GM18508 (cell line): ENCODE measurements around the gene MGST2.
"Not testable (repeated sequence)": the region's sequence is repeated elsewhere in the genome, so short reads cannot be mapped to it uniquely, and the experiment has no call there.

Source experiments
- ATAC-seq: cut with Tn5 transposase; IDR thresholded peaks from one replicate; pipeline ENCODE4 v1.9.1; 2021; ENCODE audit warnings: moderate number of reproducible peaks; ENCODE audit not compliant: insufficient read depth, unreplicated experiment

The MGST2 gene

GRCh38 chr4:139665690-139666529 is at the start of gene MGST2:
Gene MGST2 (plus strand): TSS chr4:139665819. CDS start chr4:139666020, 201 bp downstream.
- ATAC-seq = peak; percentile 52

- no peak for ATAC-seq
Observed at GRCh38 chr4:139617702-139618490, 47.7 kb upstream of the MGST2 start.

- ATAC-seq = peak; percentile 63
Observed at GRCh38 chr4:139619644-139620043, 46.0 kb upstream of the MGST2 start.

GRCh38 chr4:139622901-139623381 is 42.7 kb upstream of the MGST2 start:
- no peak for ATAC-seq

GRCh38 chr4:139624441-139625092 is 41.1 kb upstream of the MGST2 start:
- no peak for ATAC-seq

GRCh38 chr4:139625093-139625455 is 40.5 kb upstream of the MGST2 start:
- no peak for ATAC-seq

- no peak for ATAC-seq
Observed at GRCh38 chr4:139625482-139625881, 40.1 kb upstream of the MGST2 start.

- no peak for ATAC-seq
Observed at GRCh38 chr4:139628184-139629012, 37.2 kb upstream of the MGST2 start.

- no peak for ATAC-seq
Observed at GRCh38 chr4:139629436-139630125, 36.0 kb upstream of the MGST2 start.

- ATAC-seq = no peak
Observed at GRCh38 chr4:139630126-139630495, 35.5 kb upstream of the MGST2 start.

- ATAC-seq = no peak
Observed at GRCh38 chr4:139630991-139631390, 34.6 kb upstream of the MGST2 start.

- no peak for ATAC-seq
Observed at GRCh38 chr4:139631791-139632190, 33.8 kb upstream of the MGST2 start.

- not testable (repeated sequence) for ATAC-seq
Observed at GRCh38 chr4:139632739-139633138, 32.9 kb upstream of the MGST2 start.

GRCh38 chr4:139633195-139633594 is 32.4 kb upstream of the MGST2 start:
- no peak for ATAC-seq

- ATAC-seq = no peak
Observed at GRCh38 chr4:139633661-139634060, 32.0 kb upstream of the MGST2 start.

GRCh38 chr4:139635966-139636365 is 29.7 kb upstream of the MGST2 start:
- ATAC-seq = no peak

GRCh38 chr4:139638306-139638705 is 27.3 kb upstream of the MGST2 start:
- not testable (repeated sequence) for ATAC-seq

- no peak for ATAC-seq
Observed at GRCh38 chr4:139639654-139640053, 26.0 kb upstream of the MGST2 start.

GRCh38 chr4:139641218-139641617 is 24.4 kb upstream of the MGST2 start:
- no peak for ATAC-seq
